Stomach (tissue), 9 donors: ENCODE results near the gene COQ3. TPM values are rescaled to one million over a fixed set of nuclear protein-coding genes. Genes with fewer than 3 reads are reported as not detected.

Experiments used
- DNase-seq, 2 donors: peaks; one replicate each; pipeline versions ENCODE4 v3.0.0 to v3.0.0-alpha.2; 2013 to 2019
- H3K27ac ChIP-seq, 5 donors: fragments of 200-600 bp in 4 of 5; sonication (generic) in 4 of 5; one replicate each; pipeline ENCODE4 v1.5.1; 2013 to 2019; ENCODE audit warnings: mild to moderate bottlenecking in 1 of 5, moderate library complexity in 1 of 5
- H3K27me3 ChIP-seq, 3 donors: fragments of 200-600 bp; sonication (generic); one replicate each; pipeline ENCODE4 v1.5.1; 2017 to 2019; ENCODE audit warnings: mixed run types in 1 of 3
- H3K36me3 ChIP-seq, 4 donors: fragments of 200-600 bp; sonication (generic); 1 replicate in 3 of 4; 2 replicates in 1 of 4; pipeline ENCODE4 v1.5.1; 2016 to 2019
- H3K4me1 ChIP-seq, 4 donors: fragments of 200-600 bp; sonication (generic); one replicate each; pipeline ENCODE4 v1.5.1; 2016 to 2019
- H3K4me3 ChIP-seq, 4 donors: fragments of 200-600 bp; sonication (generic) in 3 of 4; one replicate each; pipeline ENCODE4 v1.5.1; 2016 to 2019; ENCODE audit warnings: mild to moderate bottlenecking in 1 of 4
- H3K9me3 ChIP-seq, 4 donors: fragments of 200-600 bp; sonication (generic); one replicate each; pipeline ENCODE4 v1.5.1; 2016 to 2019
- EP300 ChIP-seq: sonication (generic); formaldehyde crosslinking; IDR thresholded peaks from one replicate; pipeline ENCODE4 v1.6.1; 2017; ENCODE audit warnings: antibody characterized with exemption
- POLR2A ChIP-seq, 4 donors: fragments of 450-650 bp; IDR thresholded peaks; one replicate each; pipeline ENCODE4 v1.6.1; 2016; ENCODE audit warnings: antibody characterized with exemption in 4 of 4, control low read depth in 2 of 4, mild to moderate bottlenecking in 1 of 4, moderate library complexity in 1 of 4
- POLR2AphosphoS5 ChIP-seq, 3 donors: sonication (generic); formaldehyde crosslinking; IDR thresholded peaks; one replicate each; pipeline ENCODE4 v1.6.1; 2016; ENCODE audit warnings: antibody characterized with exemption in 3 of 3
- WGBS, 5 donors: extraction: QIAGEN DNeasy Blood & Tissue Kit in 3 of 5; methylation state at CpG; one replicate each; pipeline versions ENCODE4 v1.1.5 to v1.1.7; 2013 to 2018; 5-methylcytosine and 5-hydroxymethylcytosine counted together
- intact Hi-C: fragments of 100-400 bp; cut with DNase I; formaldehyde crosslinking; loops from one replicate; pipeline ENCODE4 v1.15.1; 2023; ENCODE audit warnings: low total_unique reads
- polyA plus RNA-seq, 3 donors: library from polyadenylated mRNA; stranded (reverse); fragments of 200-250 nt; gene quantifications; one replicate each; pipeline ENCODE4 v1.2.3, GENCODE V29; 2013
- total RNA-seq, 5 donors: library from RNA; depleted of rRNA; stranded (reverse); fragments of >200 nt; gene quantifications; one replicate each; pipeline versions ENCODE4 v1.1.0 to v1.2.3, GENCODE V29; 2014 to 2016
- TF ChIP-seq, protein P1 (sequence below), 7 experiments: fragments of 450-650 bp in 4 of 7; fragments of 200-600 bp in 3 of 7; sonication (generic) in 3 of 7; IDR thresholded peaks; one replicate each; pipeline ENCODE4 v1.5.1; 2016 to 2019; ENCODE audit warnings: antibody characterized with exemption in 7 of 7, control low read depth in 2 of 7, mild to moderate bottlenecking in 1 of 7
- donor health status: healthy with polysubstance abuse.
- donor health status: Bipolar disorder and iron deficiency.
- donor health status: healthy.

COQ3 gene
- total and polyA plus RNA-seq, 8 donors = 0.58 to 11.4 (median 6.5) TPM; not detected in 2

DNA sequence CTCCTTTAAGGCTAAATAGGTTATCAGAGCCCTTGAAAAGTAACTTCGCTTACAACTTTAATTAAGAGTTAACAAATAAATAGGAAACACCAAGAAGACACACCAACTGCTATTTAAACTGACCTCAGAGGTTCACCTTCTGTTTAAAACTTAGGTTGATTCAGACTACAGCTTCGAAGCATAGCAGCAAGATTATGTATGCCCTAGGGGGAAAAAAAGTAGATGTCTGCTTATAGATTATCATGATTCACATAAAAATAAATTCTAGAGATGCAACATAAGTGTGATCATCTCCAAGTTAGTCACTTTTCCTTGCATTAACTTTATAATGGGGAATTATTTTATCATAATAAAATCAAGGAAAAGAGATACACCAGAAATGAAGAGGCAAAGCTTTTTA lies 22.2 kb upstream of the COQ3 start:
- 30 to 61% (median 48%) methylated on average over 2 of the region's 2 CpGs for WGBS, 5 donors
- Histone ChIP-seq H3K27me3 (no peaks in the 10 kb centered on the region), H3K36me3 (peaks cover 0 to 27% (median 13%) of the 10 kb centered on the region in 4 donors), H3K9me3 (no peaks in the 10 kb centered on the region), H3K27ac (no peak overlapping the region), H3K4me1 (peaks cover 16 to 90% (median 52%) of the 10 kb centered on the region in 4 donors), H3K4me3 (no peak overlapping the region)
- TF ChIP-seq POLR2AphosphoS5 (IDR thresholded peaks at IDR 0.05) (no peak), POLR2A (IDR thresholded peaks at IDR 0.05) (no peak), EP300 (no peak)
- TF ChIP-seq, protein P1, sequence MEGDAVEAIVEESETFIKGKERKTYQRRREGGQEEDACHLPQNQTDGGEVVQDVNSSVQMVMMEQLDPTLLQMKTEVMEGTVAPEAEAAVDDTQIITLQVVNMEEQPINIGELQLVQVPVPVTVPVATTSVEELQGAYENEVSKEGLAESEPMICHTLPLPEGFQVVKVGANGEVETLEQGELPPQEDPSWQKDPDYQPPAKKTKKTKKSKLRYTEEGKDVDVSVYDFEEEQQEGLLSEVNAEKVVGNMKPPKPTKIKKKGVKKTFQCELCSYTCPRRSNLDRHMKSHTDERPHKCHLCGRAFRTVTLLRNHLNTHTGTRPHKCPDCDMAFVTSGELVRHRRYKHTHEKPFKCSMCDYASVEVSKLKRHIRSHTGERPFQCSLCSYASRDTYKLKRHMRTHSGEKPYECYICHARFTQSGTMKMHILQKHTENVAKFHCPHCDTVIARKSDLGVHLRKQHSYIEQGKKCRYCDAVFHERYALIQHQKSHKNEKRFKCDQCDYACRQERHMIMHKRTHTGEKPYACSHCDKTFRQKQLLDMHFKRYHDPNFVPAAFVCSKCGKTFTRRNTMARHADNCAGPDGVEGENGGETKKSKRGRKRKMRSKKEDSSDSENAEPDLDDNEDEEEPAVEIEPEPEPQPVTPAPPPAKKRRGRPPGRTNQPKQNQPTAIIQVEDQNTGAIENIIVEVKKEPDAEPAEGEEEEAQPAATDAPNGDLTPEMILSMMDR (IDR thresholded peaks at IDR 0.05) = no peak
- intact Hi-C loops = no loop called here
- no peak for DNase-seq

DNA sequence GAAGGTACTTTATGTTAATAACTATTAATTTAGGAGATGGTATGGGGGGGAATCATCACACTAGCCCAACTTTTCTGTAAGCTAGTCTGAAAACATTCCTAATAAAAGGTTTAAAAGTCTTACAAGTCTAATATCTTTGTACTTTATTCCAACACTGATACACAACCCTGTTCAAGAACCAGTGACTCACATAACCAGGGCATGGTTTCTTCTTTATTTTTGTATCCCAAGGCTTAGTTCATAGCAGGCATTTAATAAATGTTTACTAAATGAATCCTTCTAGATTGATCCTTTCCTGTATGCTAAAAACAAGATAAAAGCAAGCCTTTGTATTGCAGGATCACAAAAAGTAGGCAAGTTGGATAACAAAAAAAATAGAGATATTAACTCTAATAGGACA lies 21.5 kb upstream of the COQ3 start:
- intact Hi-C loops = no loop called here
- Histone ChIP-seq H3K27me3 (no peaks in the 10 kb centered on the region), H3K4me1 (peaks cover 12 to 82% (median 48%) of the 10 kb centered on the region in 4 donors), H3K36me3 (peaks cover 3 to 33% (median 19%) of the 10 kb centered on the region in 4 donors), H3K9me3 (no peaks in the 10 kb centered on the region), H3K27ac (no peak overlapping the region), H3K4me3 (no peak overlapping the region)
- TF ChIP-seq, protein P1 (IDR thresholded peaks at IDR 0.05) = no peak
- TF ChIP-seq POLR2AphosphoS5 (IDR thresholded peaks at IDR 0.05) (no peak), POLR2A (IDR thresholded peaks at IDR 0.05) (no peak), EP300 (no peak)
- DNase-seq = no peak

DNA sequence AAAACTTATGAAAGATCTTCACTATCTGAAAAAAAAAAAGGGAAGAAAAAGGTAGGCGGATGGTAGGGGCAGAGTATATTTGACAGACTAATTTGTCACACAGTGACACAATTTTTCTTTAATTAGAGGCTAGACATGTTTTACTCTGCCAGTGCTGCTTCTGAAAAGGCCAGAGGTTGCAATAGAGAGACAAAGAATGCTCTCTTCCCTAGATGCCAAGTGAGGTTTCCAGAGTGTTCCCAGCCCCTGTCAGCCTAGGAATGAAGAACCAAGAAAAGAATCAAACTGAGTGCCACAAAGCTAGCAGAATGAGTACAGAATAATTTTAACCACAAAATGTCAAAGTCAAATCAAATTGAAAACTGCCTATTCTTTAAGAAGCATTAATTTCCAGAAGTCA lies 18.1 kb upstream of the COQ3 start:
- no peak for TF ChIP-seq EP300
- TF ChIP-seq, protein P1 (IDR thresholded peaks at IDR 0.05) = no peak
- no peak for TF ChIP-seq POLR2AphosphoS5 (IDR thresholded peaks at IDR 0.05)
- TF ChIP-seq POLR2A (IDR thresholded peaks at IDR 0.05) = no peak
- WGBS, 5 donors = 78 to 95% (median 86%) methylated on average over 1 of the region's 1 CpG
- Histone ChIP-seq H3K36me3 (peaks cover 13 to 67% (median 52%) of the 10 kb centered on the region in 4 donors), H3K4me3 (no peak overlapping the region), H3K9me3 (no peaks in the 10 kb centered on the region), H3K4me1 (peaks cover 6 to 56% (median 31%) of the 10 kb centered on the region in 4 donors), H3K27ac (no peak overlapping the region), H3K27me3 (no peaks in the 10 kb centered on the region)
- no peak for DNase-seq
- intact Hi-C loops = no loop called here

DNA sequence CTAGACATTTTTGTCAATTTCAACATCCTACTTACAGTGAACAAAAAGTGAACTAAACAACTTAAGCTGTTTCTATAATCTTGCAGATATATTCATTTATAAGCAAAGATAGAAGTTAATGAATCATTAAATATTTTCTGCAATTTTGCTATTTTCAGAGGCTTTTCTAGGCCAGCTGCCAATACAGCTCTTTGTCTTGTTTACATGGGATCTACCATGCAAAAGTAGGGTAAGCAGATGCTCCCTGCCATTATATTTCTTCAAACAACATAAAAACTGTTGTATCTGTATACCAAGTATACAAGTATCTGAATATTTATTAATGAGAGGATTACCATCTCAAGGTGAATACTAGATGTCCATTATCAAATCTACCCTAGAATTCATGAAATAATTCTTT lies 15.7 kb upstream of the COQ3 start:
- no peak overlapping the region for H3K4me3 ChIP-seq
- H3K4me1 ChIP-seq = peaks cover 0 to 32% (median 15%) of the 10 kb centered on the region in 4 donors
- TF ChIP-seq POLR2A (IDR thresholded peaks at IDR 0.05) = no peak
- TF ChIP-seq POLR2AphosphoS5 (IDR thresholded peaks at IDR 0.05) = no peak
- no peak for TF ChIP-seq EP300
- TF ChIP-seq, protein P1 (IDR thresholded peaks at IDR 0.05) = no peak
- intact Hi-C loops = no loop called here
- H3K36me3 ChIP-seq = peaks cover 36 to 90% (median 76%) of the 10 kb centered on the region in 4 donors
- H3K9me3 ChIP-seq = no peaks in the 10 kb centered on the region
- no peak overlapping the region for H3K27ac ChIP-seq
- no peaks in the 10 kb centered on the region for H3K27me3 ChIP-seq
- DNase-seq = no peak
